Thoracic aorta (tissue), 2 donors: ENCODE data around the gene PPP3CA. TPM values are rescaled to one million over a fixed set of nuclear protein-coding genes. Genes with fewer than 3 reads are reported as not detected.

ENCODE experiments used
- ATAC-seq: fragments of 150-250 bp; one replicate; pipeline ENCODE4 v1.8.0; 2017; ENCODE audit warnings: low read depth; ENCODE audit not compliant: insufficient number of reproducible peaks, low FRiP score
- DNase-seq: peaks from one replicate; pipeline ENCODE4 v3.0.0-alpha.2; 2020; ENCODE audit warnings: low spot score
- H3K27ac ChIP-seq, 2 donors: fragments of 200-600 bp; sonication (generic); 1 replicate in 1 of 2; 2 replicates in 1 of 2; pipeline ENCODE4 v1.5.1; 2016; ENCODE audit warnings: mild to moderate bottlenecking in 2 of 2, moderate library complexity in 2 of 2
- H3K27me3 ChIP-seq: fragments of 200-600 bp; sonication (generic); replicated peaks from 2 replicates; pipeline ENCODE4 v1.6.0; 2016; ENCODE audit warnings: mild to moderate bottlenecking; ENCODE audit not compliant: insufficient read depth
- H3K36me3 ChIP-seq: fragments of 200-600 bp; sonication (generic); one replicate; pipeline ENCODE4 v1.5.1; 2016
- H3K4me1 ChIP-seq, 2 donors: fragments of 200-600 bp; sonication (generic); 1 replicate in 1 of 2; 2 replicates in 1 of 2; pipeline versions ENCODE4 v1.5.1 to v1.6.0; 2016; ENCODE audit warnings: low read depth in 2 of 2, mild to moderate bottlenecking in 1 of 2; ENCODE audit not compliant: control insufficient read depth in 1 of 2
- H3K4me3 ChIP-seq: fragments of 200-600 bp; sonication (generic); 2 replicates; pipeline ENCODE4 v1.5.1; 2016; ENCODE audit warnings: mild to moderate bottlenecking
- H3K9me3 ChIP-seq: fragments of 200-600 bp; sonication (generic); 2 replicates; pipeline ENCODE4 v1.5.1; 2016
- CTCF ChIP-seq: fragments of 200-600 bp; sonication (generic); IDR thresholded peaks from one replicate; pipeline ENCODE4 v1.5.1; 2019; ENCODE audit warnings: antibody characterized with exemption
- total RNA-seq, 2 donors: library from RNA; depleted of rRNA; stranded (reverse); fragments of >200 nt; gene quantifications; one replicate each; pipeline versions ENCODE4 v1.1.0 to v1.2.3, GENCODE V29; 2016

Gene PPP3CA
- total RNA-seq, 2 donors from 2014 or later = 21.9 to 43.2 TPM

GRCh38 chr4:101280866-101281600, 66.3 kb downstream of the PPP3CA start:
- Histone ChIP-seq H3K4me1 (peaks cover 10 to 20% of the 10 kb centered on the region in 2 donors), H3K36me3 (no peaks in the 10 kb centered on the region), H3K27ac (no peak overlapping the region), H3K4me3 (no peak overlapping the region), H3K27me3 (no peaks in the 10 kb centered on the region), H3K9me3 (no peaks in the 10 kb centered on the region)
- no peak for TF ChIP-seq CTCF
- ATAC-seq = no peak
- DNase-seq = no peak

GRCh38 chr4:101279377-101279871, 67.9 kb downstream of the PPP3CA start:
- no peak for TF ChIP-seq CTCF
- DNase-seq (no peak), ATAC-seq (peak; percentile 65)
- H3K27ac ChIP-seq = peak overlapping the region in 1 of 2 donors; percentile 1
- no peak overlapping the region for H3K4me3 ChIP-seq
- H3K36me3 ChIP-seq = no peaks in the 10 kb centered on the region
- no peaks in the 10 kb centered on the region for H3K9me3 ChIP-seq
- no peaks in the 10 kb centered on the region for H3K27me3 ChIP-seq
- peaks cover 8 to 32% of the 10 kb centered on the region in 2 donors for H3K4me1 ChIP-seq

- Histone ChIP-seq H3K27ac (no peak overlapping the region), H3K4me3 (no peak overlapping the region), H3K36me3 (no peaks in the 10 kb centered on the region), H3K4me1 (peaks cover 6 to 27% of the 10 kb centered on the region in 2 donors), H3K27me3 (no peaks in the 10 kb centered on the region), H3K9me3 (no peaks in the 10 kb centered on the region)
- TF ChIP-seq CTCF = no peak
- ATAC-seq (no peak), DNase-seq (no peak)
Observed at GRCh38 chr4:101277671-101278070, 69.7 kb downstream of the PPP3CA start.

GRCh38 chr4:101276661-101277060, 70.7 kb downstream of the PPP3CA start:
- no peaks in the 10 kb centered on the region for H3K9me3 ChIP-seq
- H3K36me3 ChIP-seq = no peaks in the 10 kb centered on the region
- DNase-seq = no peak
- peaks cover 6 to 27% of the 10 kb centered on the region in 2 donors for H3K4me1 ChIP-seq
- H3K27me3 ChIP-seq = no peaks in the 10 kb centered on the region
- no peak overlapping the region for H3K4me3 ChIP-seq
- H3K27ac ChIP-seq = no peak overlapping the region
- ATAC-seq = no peak
- no peak for TF ChIP-seq CTCF

- peaks cover 10 to 27% of the 10 kb centered on the region in 2 donors for H3K4me1 ChIP-seq
- H3K4me3 ChIP-seq = no peak overlapping the region
- H3K27ac ChIP-seq = no peak overlapping the region
- ATAC-seq = no peak
- H3K9me3 ChIP-seq = no peaks in the 10 kb centered on the region
- no peaks in the 10 kb centered on the region for H3K27me3 ChIP-seq
- no peaks in the 10 kb centered on the region for H3K36me3 ChIP-seq
- no peak for TF ChIP-seq CTCF
- DNase-seq = no peak
Observed at GRCh38 chr4:101274888-101275752, 72.2 kb downstream of the PPP3CA start.
